Measurements from ENCODE around the gene FDXACB1. TPM values are rescaled to one million over a fixed set of nuclear protein-coding genes. Genes with fewer than 3 reads are reported as not detected.

FDXACB1 gene
- total and polyA plus RNA-seq, 9 donors, result 1.9 to 3.3 (median 2.4) TPM

- Histone ChIP-seq H3K27me3 (ENCODE audit: control insufficient read depth, insufficient read depth, low read length) (no peaks in the 10 kb centered on the region), H3K27ac (ENCODE audit: low read length) (no peak overlapping the region), H3K4me3 (ENCODE audit: low read length) (no peak overlapping the region), H3K9me3 (replicated peaks; ENCODE audit: control insufficient read depth, low read depth, low read length) (no peaks in the 10 kb centered on the region), H3K4me1 (ENCODE audit: control insufficient read depth, insufficient read depth, low read length) (no peaks in the 10 kb centered on the region), H3K36me3 (ENCODE audit: control insufficient read depth, insufficient read depth, low read length) (peaks cover 40% of the 10 kb centered on the region)
- DNase-seq, result no peak
- WGBS (ENCODE audit: insufficient coverage), result 59% methylated on average over 3 of the region's 7 CpGs
Observed at GRCh38 chr11:111845276-111846028, 33.5 kb downstream of the FDXACB1 start.

GRCh38 chr11:111843661-111844060, 35.3 kb downstream of the FDXACB1 start:
- WGBS (ENCODE audit: insufficient coverage), result 67% methylated on average over 1 of the region's 5 CpGs
- Histone ChIP-seq H3K4me1 (ENCODE audit: control insufficient read depth, insufficient read depth, low read length) (no peaks in the 10 kb centered on the region), H3K27ac (ENCODE audit: low read length) (no peak overlapping the region), H3K27me3 (ENCODE audit: control insufficient read depth, insufficient read depth, low read length) (no peaks in the 10 kb centered on the region), H3K9me3 (replicated peaks; ENCODE audit: control insufficient read depth, low read depth, low read length) (no peaks in the 10 kb centered on the region), H3K36me3 (ENCODE audit: control insufficient read depth, insufficient read depth, low read length) (peaks cover 36% of the 10 kb centered on the region), H3K4me3 (ENCODE audit: low read length) (no peak overlapping the region)
- DNase-seq, result no peak

DNA sequence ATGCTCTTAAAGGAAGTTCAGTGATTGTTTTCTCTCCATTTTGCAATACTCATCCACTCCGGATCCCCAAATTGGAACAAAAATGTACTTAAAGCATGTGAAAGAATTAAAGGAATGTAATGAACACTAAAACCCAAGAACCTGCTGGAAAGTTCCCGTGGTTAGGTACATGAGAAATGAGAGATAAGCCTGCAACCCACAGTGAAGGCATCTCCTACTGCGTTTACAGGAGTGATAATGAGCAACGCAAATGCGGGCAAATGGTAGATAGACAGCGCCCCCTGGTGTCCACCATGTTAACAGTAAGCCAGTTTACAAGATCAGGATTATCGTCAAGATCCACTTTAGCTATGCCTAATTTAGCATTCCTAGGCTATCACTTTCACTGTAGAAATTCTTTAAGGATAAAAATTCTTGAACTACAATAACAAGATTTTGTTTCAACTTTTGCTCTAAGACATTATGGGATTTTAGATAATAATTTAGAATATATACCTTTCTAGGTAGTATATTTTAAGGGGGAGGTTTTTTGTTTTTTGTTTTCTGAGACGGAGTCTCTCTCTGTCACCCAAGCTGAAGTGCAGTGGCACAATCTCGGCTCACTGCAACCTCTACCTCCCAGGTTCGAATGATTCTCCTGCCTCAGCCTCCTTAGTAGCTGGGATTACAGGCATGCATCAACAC, 37.5 kb downstream of the FDXACB1 start:
- Histone ChIP-seq H3K4me3 (ENCODE audit: low read length) (no peak overlapping the region), H3K27ac (ENCODE audit: low read length) (no peak overlapping the region), H3K9me3 (replicated peaks; ENCODE audit: control insufficient read depth, low read depth, low read length) (no peaks in the 10 kb centered on the region), H3K27me3 (ENCODE audit: control insufficient read depth, insufficient read depth, low read length) (no peaks in the 10 kb centered on the region), H3K36me3 (ENCODE audit: control insufficient read depth, insufficient read depth, low read length) (peaks cover 37% of the 10 kb centered on the region), H3K4me1 (ENCODE audit: control insufficient read depth, insufficient read depth, low read length) (no peaks in the 10 kb centered on the region)
- DNase-seq, result peak; percentile 89
- WGBS (ENCODE audit: insufficient coverage), result 0% methylated on average over 3 of the region's 10 CpGs

DNA sequence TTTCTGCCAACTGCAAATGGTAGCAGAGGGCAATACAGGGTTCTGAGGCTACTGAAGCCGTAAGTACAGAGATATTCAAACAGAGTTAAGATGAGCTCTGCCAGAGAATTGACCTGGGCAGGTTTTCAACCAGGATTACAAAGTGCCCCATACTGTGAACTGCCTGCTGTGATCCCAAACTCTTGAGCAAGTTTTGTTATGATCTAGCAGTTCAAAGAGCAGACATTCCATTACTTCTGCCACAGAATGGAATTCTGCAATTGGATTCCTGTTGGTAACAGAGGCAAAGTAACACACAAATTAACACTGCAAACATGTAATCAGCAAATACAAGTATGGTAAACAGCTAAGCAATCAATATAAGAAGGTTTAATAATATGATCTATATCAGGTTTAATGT, 38.8 kb downstream of the FDXACB1 start:
- Histone ChIP-seq H3K9me3 (replicated peaks; ENCODE audit: control insufficient read depth, low read depth, low read length) (no peaks in the 10 kb centered on the region), H3K4me3 (ENCODE audit: low read length) (no peak overlapping the region), H3K27ac (ENCODE audit: low read length) (no peak overlapping the region), H3K36me3 (ENCODE audit: control insufficient read depth, insufficient read depth, low read length) (peaks cover 39% of the 10 kb centered on the region), H3K4me1 (ENCODE audit: control insufficient read depth, insufficient read depth, low read length) (no peaks in the 10 kb centered on the region), H3K27me3 (ENCODE audit: control insufficient read depth, insufficient read depth, low read length) (no peaks in the 10 kb centered on the region)
- DNase-seq, result no peak
- 100% methylated on average over 1 of the region's 1 CpG for WGBS (ENCODE audit: insufficient coverage)

DNA sequence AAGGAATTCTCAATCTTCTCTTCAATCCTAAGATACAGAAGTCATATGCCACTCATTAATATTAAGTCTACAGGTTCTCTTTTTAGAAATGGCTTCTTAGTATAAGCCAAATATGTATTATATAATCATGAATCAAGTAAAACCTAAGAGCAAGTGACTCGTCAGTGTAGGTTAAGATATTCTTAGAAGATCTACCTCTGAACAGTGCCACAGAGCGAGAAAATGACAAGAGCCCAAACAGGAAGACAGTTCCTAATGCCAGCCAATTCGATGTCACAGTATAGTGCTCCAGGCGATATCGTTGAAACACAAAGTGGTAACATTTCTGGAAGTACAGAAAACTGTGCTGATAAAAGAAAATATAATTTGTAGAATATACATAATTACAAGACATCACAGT, 40.9 kb downstream of the FDXACB1 start:
- DNase-seq, result no peak
- H3K36me3 ChIP-seq (ENCODE audit: control insufficient read depth, insufficient read depth, low read length), result peaks cover 28% of the 10 kb centered on the region

GRCh38 chr11:111837366-111837891, 41.5 kb downstream of the FDXACB1 start:
- Histone ChIP-seq H3K36me3 (ENCODE audit: control insufficient read depth, insufficient read depth, low read length) (peaks cover 30% of the 10 kb centered on the region), H3K27ac (ENCODE audit: low read length) (no peak overlapping the region), H3K4me3 (ENCODE audit: low read length) (no peak overlapping the region), H3K27me3 (ENCODE audit: control insufficient read depth, insufficient read depth, low read length) (no peaks in the 10 kb centered on the region), H3K9me3 (replicated peaks; ENCODE audit: control insufficient read depth, low read depth, low read length) (no peaks in the 10 kb centered on the region), H3K4me1 (ENCODE audit: control insufficient read depth, insufficient read depth, low read length) (no peaks in the 10 kb centered on the region)
- DNase-seq, result no peak
- 80% methylated on average over 1 of the region's 5 CpGs for WGBS (ENCODE audit: insufficient coverage)

More for the DNA sequence above, 40.9 kb downstream of the FDXACB1 start:
- Histone ChIP-seq H3K27ac (ENCODE audit: low read length) (no peak overlapping the region), H3K4me3 (ENCODE audit: low read length) (no peak overlapping the region), H3K9me3 (replicated peaks; ENCODE audit: control insufficient read depth, low read depth, low read length) (no peaks in the 10 kb centered on the region), H3K4me1 (ENCODE audit: control insufficient read depth, insufficient read depth, low read length) (no peaks in the 10 kb centered on the region), H3K27me3 (ENCODE audit: control insufficient read depth, insufficient read depth, low read length) (no peaks in the 10 kb centered on the region)
- WGBS (ENCODE audit: insufficient coverage), result 100% methylated on average over 1 of the region's 5 CpGs

GRCh38 chr11:111836721-111837120, 42.2 kb downstream of the FDXACB1 start:
- Histone ChIP-seq H3K4me1 (ENCODE audit: control insufficient read depth, insufficient read depth, low read length) (no peaks in the 10 kb centered on the region), H3K9me3 (replicated peaks; ENCODE audit: control insufficient read depth, low read depth, low read length) (no peaks in the 10 kb centered on the region), H3K36me3 (ENCODE audit: control insufficient read depth, insufficient read depth, low read length) (peaks cover 30% of the 10 kb centered on the region), H3K27me3 (ENCODE audit: control insufficient read depth, insufficient read depth, low read length) (no peaks in the 10 kb centered on the region), H3K27ac (ENCODE audit: low read length) (no peak overlapping the region), H3K4me3 (ENCODE audit: low read length) (no peak overlapping the region)
- 80% methylated on average over 1 of the region's 1 CpG for WGBS (ENCODE audit: insufficient coverage)
- no peak for DNase-seq

GRCh38 chr11:111836162-111836561, 42.8 kb downstream of the FDXACB1 start:
- Histone ChIP-seq H3K9me3 (replicated peaks; ENCODE audit: control insufficient read depth, low read depth, low read length) (no peaks in the 10 kb centered on the region), H3K4me3 (ENCODE audit: low read length) (no peak overlapping the region), H3K4me1 (ENCODE audit: control insufficient read depth, insufficient read depth, low read length) (no peaks in the 10 kb centered on the region), H3K27ac (ENCODE audit: low read length) (no peak overlapping the region), H3K27me3 (ENCODE audit: control insufficient read depth, insufficient read depth, low read length) (no peaks in the 10 kb centered on the region), H3K36me3 (ENCODE audit: control insufficient read depth, insufficient read depth, low read length) (peaks cover 32% of the 10 kb centered on the region)
- WGBS (ENCODE audit: insufficient coverage), result 63% methylated on average over 1 of the region's 1 CpG
- no peak for DNase-seq

DNA sequence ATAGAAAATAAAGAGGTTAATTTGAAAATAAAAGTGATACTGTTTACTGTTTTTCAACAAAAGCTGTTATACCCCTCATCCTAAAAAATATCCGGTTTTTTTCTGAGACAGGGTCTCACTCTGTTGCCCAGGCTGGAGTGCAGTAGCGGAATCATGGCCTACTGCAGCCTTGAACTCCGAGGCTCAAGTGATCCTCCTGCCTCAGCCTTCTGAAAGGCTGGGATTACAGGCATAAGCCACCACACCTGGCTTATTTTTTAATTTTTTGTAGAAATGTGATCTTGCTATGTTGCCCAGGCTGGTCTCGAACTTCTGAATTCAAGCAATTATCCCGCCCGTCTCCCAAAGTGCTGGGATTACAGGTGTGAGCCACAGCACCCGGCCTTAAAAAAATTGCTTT, 43.3 kb downstream of the FDXACB1 start:
- no peaks in the 10 kb centered on the region for H3K27me3 ChIP-seq (ENCODE audit: control insufficient read depth, insufficient read depth, low read length)
- no peak overlapping the region for H3K4me3 ChIP-seq (ENCODE audit: low read length)
- no peak for DNase-seq
- H3K27ac ChIP-seq (ENCODE audit: low read length), result no peak overlapping the region
- peaks cover 35% of the 10 kb centered on the region for H3K36me3 ChIP-seq (ENCODE audit: control insufficient read depth, insufficient read depth, low read length)
- H3K9me3 ChIP-seq (replicated peaks; ENCODE audit: control insufficient read depth, low read depth, low read length), result no peaks in the 10 kb centered on the region
- WGBS (ENCODE audit: insufficient coverage), result 100% methylated on average over 2 of the region's 7 CpGs
- no peaks in the 10 kb centered on the region for H3K4me1 ChIP-seq (ENCODE audit: control insufficient read depth, insufficient read depth, low read length)

DNA sequence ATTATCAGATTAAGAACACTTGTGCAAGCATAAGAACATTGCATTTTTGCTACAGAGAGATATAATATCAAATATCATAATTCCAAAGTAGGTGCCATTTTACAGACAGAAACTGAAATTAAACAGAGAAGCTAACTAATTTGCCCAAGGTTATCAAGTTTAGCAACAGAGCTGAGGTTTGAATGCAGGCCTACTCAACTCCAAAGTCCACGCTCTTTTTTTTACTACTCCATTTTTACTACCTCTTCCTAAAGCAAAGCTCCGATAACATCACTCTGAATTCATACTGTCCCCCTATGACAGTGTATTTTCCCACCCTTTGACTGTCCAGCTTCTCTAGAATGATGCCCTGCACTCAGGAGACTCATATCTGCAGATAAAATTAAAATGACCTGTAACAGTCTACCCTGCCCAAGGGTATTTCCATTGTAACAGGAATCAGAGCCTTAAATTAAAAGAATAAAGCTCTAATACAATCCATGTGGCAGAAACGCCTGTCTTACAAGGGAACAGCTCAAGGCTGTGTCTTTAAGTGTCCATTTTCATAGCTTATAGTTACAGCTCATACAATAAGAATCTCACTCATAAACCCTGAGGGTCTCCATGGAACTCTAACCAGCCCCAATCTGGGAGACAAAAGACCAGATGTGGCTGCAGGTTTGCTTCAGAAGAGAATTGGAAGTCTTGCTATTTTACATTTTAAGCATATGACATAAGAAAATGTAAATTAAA, 44.4 kb downstream of the FDXACB1 start:
- Histone ChIP-seq H3K27ac (ENCODE audit: low read length) (no peak overlapping the region), H3K9me3 (replicated peaks; ENCODE audit: control insufficient read depth, low read depth, low read length) (no peaks in the 10 kb centered on the region), H3K36me3 (ENCODE audit: control insufficient read depth, insufficient read depth, low read length) (peaks cover 34% of the 10 kb centered on the region), H3K4me1 (ENCODE audit: control insufficient read depth, insufficient read depth, low read length) (no peaks in the 10 kb centered on the region), H3K4me3 (ENCODE audit: low read length) (no peak overlapping the region), H3K27me3 (ENCODE audit: control insufficient read depth, insufficient read depth, low read length) (no peaks in the 10 kb centered on the region)
- WGBS (ENCODE audit: insufficient coverage), result 52% methylated on average over 2 of the region's 3 CpGs
- peak; percentile 37 for DNase-seq

Data from muscle of leg (tissue), 11 donors.